OCI-M2 (cell line): Measurements from ENCODE around the gene PLCB4.
A peak's percentile ranks its signal among the peaks of the same experiment; 100 is the strongest.
"Not testable (repeated sequence)": the region's sequence is repeated elsewhere in the genome, so short reads cannot be mapped to it uniquely, and the experiment has no call there.

Experiments
- DNase-seq: peaks from one replicate; lab custom pipeline; 2025; ENCODE audit not compliant: unreplicated experiment; lab: John Stamatoyannopoulos, UW

PLCB4 gene

GRCh38 chr20:9140162-9140760, 71.4 kb downstream of the PLCB4 start:
- peak; percentile 89 for DNase-seq

- DNase-seq, result no peak
These were observed 72.2 kb downstream of the PLCB4 start for GRCh38 chr20:9141070-9141469.

- DNase-seq, result no peak
These were observed 73.0 kb downstream of the PLCB4 start for GRCh38 chr20:9141921-9142320.

DNA sequence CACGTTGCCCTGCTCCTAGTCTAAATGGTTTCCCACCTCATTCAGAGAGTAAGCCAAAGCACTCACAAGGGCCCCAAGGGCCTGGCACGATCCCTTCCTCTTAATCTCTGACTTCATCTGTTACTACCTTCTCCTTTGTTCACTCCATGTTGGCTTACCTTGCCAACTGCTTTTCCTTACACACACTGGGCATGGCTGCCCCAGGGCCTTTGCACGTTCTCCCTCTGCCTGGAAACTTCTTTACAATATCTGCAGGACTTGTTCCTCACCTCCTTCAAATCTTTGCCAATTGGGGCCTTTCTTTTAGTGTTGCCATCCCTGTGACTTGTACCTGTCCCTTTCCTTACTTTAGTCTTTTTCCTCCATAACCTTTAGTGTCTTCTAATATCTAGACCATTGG, 73.9 kb downstream of the PLCB4 start:
- no peak for DNase-seq

DNA sequence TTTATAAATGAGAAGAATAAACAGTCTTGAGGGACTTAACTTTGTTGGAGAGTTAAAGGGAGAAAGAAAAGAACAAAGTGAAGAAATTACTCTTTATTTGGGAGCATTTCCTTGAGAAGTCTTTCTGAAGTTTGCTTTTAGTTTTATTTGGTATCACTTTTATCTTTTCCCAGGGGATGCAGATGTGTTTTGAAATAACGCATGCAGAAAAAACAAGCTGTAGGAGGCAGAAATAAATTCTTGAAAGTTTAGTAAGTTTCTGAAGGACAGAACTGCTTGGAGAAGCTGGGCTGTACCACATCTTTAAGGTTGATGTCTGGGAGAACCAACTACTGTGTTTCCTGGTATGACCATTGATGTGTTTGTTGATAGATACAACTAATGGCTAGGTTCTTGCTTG, 75.0 kb downstream of the PLCB4 start:
- no peak for DNase-seq

GRCh38 chr20:9144643-9145042, 75.8 kb downstream of the PLCB4 start:
- DNase-seq, result no peak

DNA sequence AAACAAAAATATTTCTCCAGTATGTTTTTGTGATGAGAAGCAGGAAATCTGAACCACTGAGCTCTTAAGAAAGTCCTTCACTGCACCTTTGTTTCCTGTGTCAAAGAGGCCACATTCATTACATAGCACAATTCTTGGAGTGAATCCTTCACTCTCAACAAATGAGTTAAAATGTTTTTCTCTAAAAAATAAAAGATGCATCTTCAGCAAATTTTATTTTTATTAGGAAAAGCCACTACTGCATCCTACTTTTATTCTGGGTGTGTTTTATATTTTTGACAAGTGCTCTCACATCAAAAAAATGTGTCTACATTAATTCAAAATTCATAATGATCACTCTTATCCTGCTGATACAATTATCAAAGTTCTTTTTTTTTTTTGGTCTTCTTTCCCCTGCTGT, 76.3 kb downstream of the PLCB4 start:
- DNase-seq, result no peak

DNA sequence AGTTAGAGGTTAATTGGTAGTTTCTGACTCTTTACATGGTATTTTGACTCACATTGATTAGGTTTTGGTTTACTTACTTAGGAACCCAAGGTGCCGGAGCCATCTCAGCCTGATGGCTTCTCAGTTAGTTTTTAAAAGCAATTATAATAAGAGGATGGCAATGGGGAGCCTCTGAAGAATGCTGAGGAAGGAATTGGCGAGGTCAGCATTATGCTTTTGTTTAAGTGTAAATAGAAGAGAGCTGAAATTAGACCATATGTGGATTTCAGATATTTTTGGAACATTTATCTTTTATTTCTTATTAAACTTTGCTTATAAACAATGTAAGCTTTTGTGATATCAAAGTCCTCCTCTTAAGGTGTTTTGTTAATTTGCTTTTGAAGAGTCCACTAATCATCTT, 77.8 kb downstream of the PLCB4 start:
- DNase-seq, result no peak

DNA sequence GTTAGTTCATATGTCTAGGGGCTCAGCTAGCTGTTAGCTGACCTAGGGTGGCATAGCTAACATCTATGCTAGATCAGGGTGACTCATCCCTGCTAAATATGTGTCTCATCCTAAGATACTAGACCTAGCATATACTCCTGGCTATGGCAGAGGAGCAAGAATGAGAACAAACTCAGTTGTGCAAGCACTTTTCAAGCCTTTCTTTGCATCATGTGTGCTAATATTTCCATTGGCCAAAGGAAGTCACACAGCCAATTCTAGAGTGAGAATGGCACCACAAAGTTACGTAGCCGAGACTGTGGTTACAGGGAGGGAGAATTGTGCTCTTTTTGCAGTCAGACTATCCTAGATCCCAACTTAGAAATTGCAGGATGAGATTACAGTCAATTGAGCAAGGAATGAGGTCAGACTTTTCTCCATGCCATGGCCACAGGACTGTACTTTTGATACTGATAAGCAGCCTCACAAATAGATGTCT, 78.7 kb downstream of the PLCB4 start:
- no peak for DNase-seq

GRCh38 chr20:9148291-9148690, 79.4 kb downstream of the PLCB4 start:
- DNase-seq, result no peak

- no peak for DNase-seq
These were observed 80.2 kb downstream of the PLCB4 start for GRCh38 chr20:9149087-9149486.

GRCh38 chr20:9149796-9150195, 80.9 kb downstream of the PLCB4 start:
- DNase-seq, result no peak

GRCh38 chr20:9150679-9151078, 81.8 kb downstream of the PLCB4 start:
- DNase-seq, result no peak

DNA sequence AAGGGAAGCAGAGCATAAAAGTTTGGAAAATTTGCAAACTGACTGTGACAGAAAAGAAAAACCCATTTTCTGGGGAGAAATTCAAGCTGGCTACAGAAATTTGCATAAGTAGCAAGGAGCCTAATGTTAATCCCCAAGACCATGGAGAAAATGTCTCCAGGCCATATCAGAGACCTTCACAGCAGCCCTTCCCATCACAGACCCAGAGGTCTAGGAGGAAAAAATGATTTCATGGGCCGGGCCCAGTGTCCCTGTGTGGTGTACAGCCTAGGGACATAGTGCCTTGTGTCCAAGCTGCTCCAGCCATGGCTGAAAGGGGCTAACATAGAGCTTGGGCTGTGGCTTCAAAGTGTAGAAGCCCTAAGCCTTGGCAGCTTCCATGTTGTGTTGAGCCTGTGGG, 83.3 kb downstream of the PLCB4 start:
- DNase-seq, result not testable (repeated sequence)

GRCh38 chr20:9154464-9155024, 85.7 kb downstream of the PLCB4 start:
- DNase-seq, result no peak

DNA sequence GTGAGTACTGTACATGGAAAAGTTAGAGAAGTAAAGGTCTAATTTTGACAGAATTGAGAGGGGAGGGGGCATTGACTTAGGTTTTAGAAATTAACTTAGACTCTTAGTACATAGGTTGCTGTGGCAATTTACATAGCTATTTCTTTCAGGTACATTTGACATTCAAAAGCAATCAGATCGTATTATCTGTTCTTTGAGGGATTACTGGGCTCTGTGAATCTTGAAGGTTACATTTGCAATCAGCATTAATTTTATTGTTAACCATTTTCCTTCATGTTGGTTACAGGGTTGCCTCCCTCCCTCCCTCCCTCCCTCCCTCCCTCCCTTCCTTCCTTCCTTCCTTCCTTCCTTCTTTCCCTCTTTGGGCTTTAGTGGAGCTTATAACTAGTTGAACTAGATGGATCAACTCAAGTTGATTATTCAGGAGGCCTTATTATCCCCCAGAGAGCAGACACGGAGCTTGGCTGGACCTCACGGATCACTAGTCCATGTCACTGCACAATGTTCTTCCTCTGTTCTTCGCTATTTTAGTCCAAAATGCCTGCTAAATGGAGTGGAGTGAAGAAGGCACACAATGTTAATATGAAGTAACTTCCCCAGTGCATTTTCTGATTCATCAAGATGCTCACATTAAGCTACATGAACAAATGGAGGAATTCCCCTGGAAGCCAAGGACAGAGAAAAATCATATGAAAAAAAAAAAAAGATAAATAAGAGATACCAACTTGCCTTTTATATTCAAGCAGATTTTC, 87.8 kb downstream of the PLCB4 start:
- no peak for DNase-seq

DNA sequence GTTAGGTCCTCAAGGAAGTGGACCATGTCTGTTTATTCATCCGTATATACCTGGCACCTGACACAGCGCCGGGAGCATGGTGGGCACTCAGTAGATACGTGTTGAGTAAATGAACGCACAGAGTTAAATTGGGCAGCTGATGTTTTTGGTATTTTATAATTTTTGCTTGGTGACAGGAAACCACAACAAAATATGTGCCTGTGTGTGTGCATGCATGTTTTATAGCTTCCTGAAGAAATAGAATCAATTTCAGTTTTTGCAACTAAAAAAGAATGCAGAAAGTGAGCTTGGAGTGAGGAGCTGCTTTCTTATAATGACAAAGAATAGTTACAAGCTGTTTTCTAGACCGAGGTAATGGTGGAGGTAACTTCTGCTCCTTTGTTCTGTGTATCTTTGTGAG, 91.4 kb downstream of the PLCB4 start:
- no peak for DNase-seq

DNA sequence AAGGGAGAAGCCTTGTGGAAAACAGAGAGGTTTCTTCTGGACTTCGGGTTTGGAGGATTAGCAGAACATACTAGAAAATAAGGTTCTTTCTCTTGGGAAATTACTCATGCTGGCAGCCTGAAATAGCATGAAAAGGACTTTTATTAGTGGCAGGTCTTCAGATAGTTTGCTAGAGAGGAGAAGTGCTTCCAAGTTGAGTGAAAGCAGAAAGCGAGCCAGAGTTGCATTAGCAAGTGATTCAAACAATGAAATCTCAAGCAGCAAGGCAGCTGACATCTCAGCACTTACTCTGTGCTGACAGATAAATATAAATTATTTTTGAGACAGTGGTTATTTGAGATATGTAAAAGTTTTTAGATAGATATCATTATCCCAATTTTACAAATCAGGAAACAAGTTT, 91.9 kb downstream of the PLCB4 start:
- no peak for DNase-seq

- DNase-seq, result no peak
These were observed 92.4 kb downstream of the PLCB4 start for GRCh38 chr20:9161311-9161710.

DNA sequence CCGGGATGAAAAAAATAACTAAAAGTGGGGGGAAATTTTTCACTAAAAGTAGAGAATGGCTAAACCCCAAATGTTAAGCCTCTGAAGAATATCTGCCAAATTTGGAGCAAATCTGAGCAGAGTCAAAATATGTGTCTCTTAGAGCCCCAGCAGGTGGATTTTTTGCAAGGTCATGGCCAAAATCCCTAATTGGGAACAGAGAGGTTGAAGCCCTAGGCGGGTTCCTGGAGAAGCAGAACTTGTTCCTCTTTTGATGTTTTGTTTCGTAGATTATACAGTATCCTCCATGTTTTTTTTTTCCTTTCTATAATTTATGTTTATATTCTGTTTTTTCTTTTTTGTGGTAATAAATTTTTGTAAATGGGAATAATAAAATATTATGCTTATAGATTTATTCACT, 94.4 kb downstream of the PLCB4 start:
- DNase-seq, result no peak

DNA sequence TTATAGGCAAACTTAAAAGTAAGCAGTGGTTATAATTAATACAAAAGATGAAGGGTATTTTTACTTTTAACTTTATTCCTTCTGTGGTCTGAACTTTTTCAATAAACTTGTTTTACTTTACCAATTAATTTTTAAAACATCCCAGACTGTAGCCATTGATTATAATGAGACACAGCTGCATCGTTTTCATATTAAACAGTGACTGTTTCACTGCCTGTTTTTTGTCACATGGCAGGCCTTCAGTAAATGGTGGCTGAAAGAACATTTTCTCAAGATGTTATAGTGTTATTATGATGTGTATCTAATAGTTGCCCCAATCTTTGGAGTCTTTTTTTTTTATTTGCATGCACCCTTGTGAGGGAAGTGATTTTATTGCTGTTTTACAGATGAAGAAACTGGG, 95.1 kb downstream of the PLCB4 start:
- no peak for DNase-seq

GRCh38 chr20:9165261-9165660, 96.4 kb downstream of the PLCB4 start:
- DNase-seq, result no peak
